ENCODE results near the gene IPO11.

Gene IPO11

GRCh38 chr5:62575066-62575465 lies 162.5 kb downstream of the IPO11 start:
- DNase-seq: no peak

DNA sequence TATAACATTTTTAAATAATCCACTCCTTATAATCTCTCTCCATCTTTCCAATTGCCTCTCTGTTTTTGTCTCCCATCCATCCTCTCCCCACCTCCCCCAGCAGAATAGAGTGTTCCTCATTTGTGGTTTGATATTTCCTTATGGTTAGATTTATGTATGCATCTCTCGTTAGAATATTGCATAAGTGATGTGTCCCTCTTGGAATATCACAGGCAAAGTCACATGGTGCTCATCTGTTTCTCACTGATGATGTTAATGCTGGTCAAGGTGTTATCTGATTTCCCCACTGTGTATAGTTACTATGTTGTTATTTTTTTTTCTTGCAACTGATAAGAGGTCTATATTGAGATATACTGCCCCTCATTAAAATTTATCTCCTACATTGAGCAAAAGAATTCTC lies 162.9 kb downstream of the IPO11 start:
- no peak for DNase-seq

DNA sequence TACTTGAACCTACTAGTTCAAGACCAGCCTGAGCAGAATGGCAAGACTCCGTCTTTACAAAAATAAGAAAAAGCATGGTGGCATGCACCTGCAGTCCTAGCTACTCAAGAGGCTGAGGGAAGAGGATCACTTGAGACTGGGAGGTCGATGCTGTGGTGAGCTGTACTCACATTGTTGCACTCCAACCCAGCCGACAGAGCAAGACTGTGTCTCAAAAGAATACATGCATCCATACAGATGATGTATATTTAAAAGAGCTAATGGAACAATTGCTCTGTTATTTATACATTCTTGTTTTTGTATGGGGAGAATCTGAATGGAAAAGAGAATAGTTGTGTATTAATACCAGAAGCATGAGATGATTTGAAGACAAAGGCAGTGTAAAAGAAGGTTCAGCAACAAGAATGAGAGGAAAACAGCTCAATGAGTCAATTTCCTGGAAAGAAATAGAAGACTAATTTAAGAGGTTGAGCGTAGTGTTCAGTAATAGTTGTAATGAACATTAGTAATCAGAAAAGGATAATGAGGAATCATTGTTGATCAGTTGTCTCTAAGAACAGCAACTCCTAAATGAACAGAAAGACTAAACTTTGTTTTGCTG lies 164.1 kb downstream of the IPO11 start:
- DNase-seq: no peak

DNA sequence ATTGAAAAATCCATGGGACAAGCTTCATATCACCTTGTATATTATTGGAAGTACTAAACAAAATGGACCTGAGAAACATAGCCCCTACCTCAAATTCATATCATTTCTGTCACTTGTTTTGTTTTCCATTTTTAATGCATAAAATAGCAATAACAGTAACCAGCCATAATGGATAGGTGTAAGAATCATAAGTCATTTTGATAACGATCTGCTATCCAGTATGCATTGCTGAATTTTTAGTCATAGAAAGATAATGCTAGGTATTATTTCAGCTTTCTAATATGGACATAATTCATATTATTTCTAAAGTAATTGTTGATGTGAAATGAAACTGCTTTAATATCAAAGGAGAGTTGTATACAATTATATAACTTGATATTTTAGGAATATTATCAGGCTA lies 164.9 kb downstream of the IPO11 start:
- DNase-seq: no peak

- DNase-seq: no peak
Observed at GRCh38 chr5:62578540-62578939, 166.0 kb downstream of the IPO11 start, which contains the start of gene LRRC70. TSS of gene LRRC70 (plus strand) at chr5:62578819. CDS start at chr5:62579439, 620 bp downstream.

DNA sequence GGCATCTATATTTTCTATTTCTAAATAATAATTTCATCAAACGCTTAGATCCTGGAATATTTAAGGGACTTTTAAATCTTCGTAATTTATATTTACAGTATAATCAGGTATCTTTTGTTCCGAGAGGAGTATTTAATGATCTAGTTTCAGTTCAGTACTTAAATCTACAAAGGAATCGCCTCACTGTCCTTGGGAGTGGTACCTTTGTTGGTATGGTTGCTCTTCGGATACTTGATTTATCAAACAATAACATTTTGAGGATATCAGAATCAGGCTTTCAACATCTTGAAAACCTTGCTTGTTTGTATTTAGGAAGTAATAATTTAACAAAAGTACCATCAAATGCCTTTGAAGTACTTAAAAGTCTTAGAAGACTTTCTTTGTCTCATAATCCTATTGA lies 167.2 kb downstream of the IPO11 start:
- no peak for DNase-seq

GRCh38 chr5:62581836-62582597 lies 169.5 kb downstream of the IPO11 start:
- DNase-seq: no peak

DNA sequence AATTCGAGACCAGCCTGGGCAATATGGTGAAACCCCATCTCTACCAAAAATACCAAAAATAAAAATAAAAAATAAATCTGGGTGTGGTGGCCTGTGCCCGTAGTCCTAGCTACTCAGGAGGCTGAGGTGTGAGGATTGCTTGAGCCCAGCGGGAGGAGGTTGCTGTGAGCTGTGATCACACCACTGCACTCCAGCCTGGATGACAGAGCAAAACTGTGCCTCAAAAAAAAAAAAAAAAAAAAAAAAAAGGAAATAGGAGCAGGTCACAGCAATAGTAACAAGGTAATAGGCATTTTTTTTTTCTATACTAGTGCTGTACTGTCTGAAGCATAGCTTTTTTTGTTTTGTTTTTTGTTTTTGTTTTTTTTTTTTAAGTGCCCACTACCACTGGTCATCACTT lies 171.8 kb downstream of the IPO11 start:
- no peak for DNase-seq

- DNase-seq: no peak
Observed at GRCh38 chr5:62585306-62585705, 172.7 kb downstream of the IPO11 start.

- DNase-seq: no peak
Observed at GRCh38 chr5:62585751-62586150, 173.2 kb downstream of the IPO11 start.

- DNase-seq: no peak
Observed at GRCh38 chr5:62587737-62588136, 175.2 kb downstream of the IPO11 start.

GRCh38 chr5:62588668-62589067 lies 176.1 kb downstream of the IPO11 start:
- no peak for DNase-seq

- no peak for DNase-seq
Observed at GRCh38 chr5:62589504-62589903, 176.9 kb downstream of the IPO11 start.

DNA sequence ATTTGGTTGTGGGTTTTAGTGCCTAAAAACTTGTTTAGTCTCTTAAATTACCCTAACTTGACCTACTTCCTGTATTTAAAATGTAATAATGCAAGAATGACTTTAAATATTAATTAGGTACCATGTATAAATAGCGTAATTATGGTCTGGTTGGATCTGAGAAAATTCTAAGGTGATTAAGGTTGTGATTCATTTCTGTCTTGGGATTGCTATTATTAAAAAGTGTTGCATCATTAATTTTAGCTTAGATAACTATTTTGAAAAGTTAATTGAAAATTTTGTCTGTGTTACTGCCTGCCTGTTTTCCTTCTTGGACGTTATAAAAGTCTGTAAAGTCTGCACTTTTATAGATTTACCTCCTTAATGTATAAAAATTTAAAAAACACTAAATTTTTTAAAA lies 177.8 kb downstream of the IPO11 start:
- DNase-seq: no peak

- DNase-seq: no peak
Observed at GRCh38 chr5:62592558-62592957, 180.0 kb downstream of the IPO11 start.

DNA sequence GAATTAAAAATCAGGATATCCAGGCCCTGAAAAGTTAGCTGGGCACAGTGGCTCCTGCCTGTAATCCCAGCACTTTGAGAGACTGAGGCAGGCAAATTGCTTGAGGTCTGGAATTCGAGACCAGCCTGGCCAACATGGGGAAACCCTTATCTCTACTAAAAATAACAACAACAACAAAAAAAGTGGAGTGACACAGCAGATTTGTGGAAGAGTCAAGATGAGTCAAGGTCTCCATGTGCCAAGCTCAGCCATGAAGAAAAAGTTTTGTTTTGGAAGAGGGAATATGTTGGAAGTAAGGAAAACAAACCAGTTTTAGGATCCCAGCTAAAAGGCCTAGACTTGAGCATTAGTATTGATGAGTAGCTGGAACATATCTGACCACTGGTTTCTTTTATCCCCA lies 180.8 kb downstream of the IPO11 start:
- no peak for DNase-seq

GRCh38 chr5:62594364-62594984 lies 181.9 kb downstream of the IPO11 start:
- DNase-seq: no peak

DNA sequence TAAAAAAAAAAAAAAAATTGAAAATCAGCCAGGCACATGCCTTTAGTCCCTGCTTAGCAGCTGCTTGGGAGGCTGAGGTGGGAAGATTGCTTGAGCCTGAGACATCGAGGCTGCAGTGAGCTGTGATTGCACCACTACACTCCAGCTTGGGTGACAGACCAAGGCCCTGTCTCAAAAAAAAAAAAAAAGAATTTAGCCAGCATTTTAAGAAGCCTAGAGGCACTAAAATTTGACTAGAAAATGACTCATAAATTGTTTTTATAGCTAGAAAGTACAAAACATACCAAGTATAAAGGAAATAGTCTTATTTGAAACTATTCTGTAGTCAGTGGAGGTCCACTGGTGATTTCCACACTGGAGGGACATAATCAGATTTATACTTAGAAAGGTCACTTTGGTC lies 183.5 kb downstream of the IPO11 start:
- DNase-seq: no peak

- no peak for DNase-seq
Observed at GRCh38 chr5:62596691-62597090, 184.1 kb downstream of the IPO11 start.

DNA sequence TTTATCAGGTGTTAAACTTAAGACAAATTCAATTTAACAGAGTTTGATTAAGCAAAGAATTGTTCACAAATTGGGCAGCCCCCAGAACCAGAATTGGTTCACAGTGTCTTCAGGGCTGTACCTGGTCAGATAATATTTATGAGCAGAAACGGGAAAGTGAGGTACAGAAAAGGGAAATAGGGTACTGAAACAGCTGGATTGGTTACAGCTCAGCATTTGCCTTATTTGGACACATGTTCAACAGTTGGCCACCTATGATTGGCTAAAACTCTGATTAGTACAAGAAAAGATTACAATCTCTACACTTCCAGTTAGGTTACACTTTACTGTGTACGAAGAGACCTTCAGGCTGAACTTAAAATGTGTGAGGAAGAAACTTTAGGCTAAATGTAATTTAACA lies 184.8 kb downstream of the IPO11 start:
- no peak for DNase-seq

- DNase-seq: no peak
Observed at GRCh38 chr5:62600560-62601252, 188.1 kb downstream of the IPO11 start.

- DNase-seq: no peak
Observed at GRCh38 chr5:62603934-62604333, 191.4 kb downstream of the IPO11 start.

GRCh38 chr5:62605638-62606037 lies 193.1 kb downstream of the IPO11 start:
- DNase-seq: no peak

- DNase-seq: no peak
Observed at GRCh38 chr5:62606878-62607277, 194.3 kb downstream of the IPO11 start.
